Fibroblast of gingiva (primary cell): ENCODE data around the gene CREB3L4.

Source experiments
- DNase-seq: peaks from one replicate; pipeline ENCODE4 v3.0.0-alpha.2; 2011; ENCODE audit warnings: low read depth

Gene CREB3L4

GRCh38 chr1:153937331-153937730, 30.4 kb upstream of the CREB3L4 start:
- no peak for DNase-seq

DNA sequence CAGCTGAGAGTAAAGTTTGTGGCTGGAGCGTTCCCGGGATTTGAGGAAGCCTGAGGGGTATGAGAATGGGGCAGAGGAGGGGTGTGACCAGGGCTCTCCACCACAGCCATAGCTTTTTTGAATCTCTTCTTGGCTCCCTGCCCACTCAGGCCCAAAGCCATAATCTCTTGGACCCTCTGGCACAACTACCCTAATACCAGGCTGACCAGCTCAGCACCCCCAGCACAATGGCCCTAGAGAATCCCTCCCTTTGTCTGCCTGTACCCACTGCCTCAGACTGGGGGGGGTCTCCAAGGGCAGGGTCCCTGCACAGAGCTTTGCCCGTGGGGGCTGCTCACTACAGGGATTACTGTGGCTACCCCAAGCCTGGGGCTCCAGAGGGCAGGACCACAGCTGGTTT, 28.7 kb upstream of the CREB3L4 start:
- no peak for DNase-seq

- no peak for DNase-seq
Measured at GRCh38 chr1:153939476-153939875, 28.2 kb upstream of the CREB3L4 start.

- no peak for DNase-seq
Measured at GRCh38 chr1:153940756-153941155, 26.9 kb upstream of the CREB3L4 start.

DNA sequence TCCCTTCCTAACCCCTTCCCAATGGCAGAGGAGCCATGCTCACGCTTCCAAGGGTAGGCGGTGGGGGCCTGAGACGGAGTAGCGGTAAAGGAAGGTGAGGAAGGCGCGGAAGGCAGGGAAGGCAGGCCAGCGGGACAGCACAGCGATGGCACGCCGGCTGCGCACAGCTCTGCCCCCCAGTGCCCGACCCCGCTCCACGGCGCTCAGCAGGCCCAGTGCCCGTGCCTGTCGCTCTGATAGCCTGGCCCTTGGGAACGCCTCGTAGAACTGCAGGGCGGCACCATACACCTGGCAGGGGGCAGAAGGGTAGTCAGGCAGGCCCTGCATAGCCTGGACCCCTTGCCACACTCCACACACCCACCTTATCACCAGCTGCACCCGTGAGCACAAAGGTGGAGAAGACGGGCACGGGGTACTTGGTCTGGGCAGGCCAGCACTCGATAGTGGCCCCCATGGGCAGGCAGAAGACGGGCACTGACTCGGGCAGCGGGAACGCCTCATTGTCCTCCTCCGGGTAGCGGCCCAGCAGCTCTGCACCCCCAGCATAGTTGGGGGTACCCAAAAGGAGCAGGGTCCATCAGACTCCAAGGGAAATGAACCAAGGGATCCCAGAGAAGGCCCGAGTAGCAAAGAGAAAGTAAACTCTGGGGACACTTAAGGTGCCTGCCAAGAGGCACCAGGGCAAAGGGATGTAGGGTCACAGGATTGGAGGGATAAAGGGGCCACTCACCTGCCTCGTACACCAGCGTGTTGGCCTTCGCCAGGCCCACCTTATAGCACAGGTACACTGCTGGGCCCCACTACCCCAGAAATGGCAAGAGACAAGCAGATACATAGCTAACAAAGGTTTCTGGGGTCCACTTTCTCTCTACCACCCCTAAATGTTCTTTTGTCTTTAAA, 25.6 kb upstream of the CREB3L4 start:
- no peak for DNase-seq

DNA sequence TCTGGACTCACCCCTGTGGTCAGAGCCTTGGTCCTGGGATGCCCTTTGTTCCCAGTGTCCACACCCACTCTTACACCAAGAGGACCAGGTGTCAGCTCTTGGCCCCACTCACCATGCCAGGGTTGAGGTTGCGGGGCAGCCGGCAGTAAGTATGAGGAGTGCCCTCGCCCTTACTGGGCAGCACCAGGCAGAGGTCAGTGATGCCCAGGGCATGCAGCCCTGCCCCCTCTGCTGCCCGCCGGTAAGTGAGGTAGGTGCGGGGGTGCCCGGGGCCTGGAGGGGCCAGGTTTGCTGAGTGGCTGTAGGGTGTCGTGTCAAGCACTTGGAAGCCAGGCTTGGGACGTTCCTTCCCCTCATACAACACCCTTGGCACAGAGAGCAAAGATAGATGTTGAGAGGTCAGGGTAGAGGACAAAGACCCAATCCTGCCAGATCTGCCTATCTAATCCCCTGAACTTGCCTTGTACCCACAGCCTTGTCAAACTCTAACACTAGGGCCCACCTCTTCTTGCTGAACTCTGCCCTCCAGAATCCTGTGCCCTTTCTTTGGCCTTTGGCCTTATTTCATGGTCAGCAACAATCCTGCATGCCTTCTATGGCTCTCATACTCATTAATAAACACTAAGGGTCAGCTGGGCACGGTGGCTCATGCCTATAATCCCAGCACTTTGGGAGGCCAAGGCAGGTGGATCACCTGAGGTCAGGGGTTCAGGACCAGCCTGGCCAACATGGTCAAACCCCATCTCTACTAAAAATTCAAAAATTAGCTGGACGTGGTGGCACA, 24.7 kb upstream of the CREB3L4 start:
- DNase-seq: no peak

DNA sequence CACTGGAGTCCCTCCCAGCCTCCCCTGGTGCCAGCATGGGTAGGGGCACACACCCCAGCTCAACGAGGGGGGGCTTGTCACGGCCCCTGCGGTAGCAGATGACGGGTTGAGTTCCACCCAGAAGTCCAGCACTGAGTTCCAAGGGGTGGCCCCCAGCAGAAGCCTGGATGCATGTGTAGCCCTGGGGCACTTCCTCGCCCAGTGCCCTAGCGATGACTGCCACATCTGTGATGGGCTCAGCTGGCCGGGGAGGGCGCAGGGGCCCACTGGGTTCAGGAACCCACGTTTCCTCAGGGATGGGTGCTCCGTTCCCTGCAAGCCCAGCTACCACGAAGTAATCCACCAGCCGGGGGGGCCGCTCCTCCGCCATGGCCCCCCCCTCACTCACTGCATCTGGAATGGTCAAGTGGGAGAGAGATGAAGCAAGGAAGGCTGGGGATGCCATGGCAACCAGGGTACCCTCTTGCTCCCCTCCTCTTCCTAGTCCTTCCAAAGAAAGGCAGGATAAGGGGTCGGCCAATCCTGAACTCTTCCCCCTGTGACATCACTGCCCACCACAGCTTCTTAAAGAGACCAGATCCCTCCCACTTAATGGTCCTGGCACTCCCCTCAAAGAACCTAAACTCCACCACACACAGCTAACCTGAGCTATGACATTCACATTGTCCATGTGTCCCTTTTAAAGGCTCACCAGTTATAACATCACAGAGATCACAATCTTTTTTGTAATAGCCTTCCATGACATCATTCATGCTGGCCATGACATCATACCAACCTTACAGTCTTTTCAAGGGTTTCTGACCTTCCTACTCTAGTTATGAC, 23.5 kb upstream of the CREB3L4 start:
- DNase-seq: no peak

GRCh38 chr1:153944827-153945117, 22.9 kb upstream of the CREB3L4 start:
- no peak for DNase-seq

DNA sequence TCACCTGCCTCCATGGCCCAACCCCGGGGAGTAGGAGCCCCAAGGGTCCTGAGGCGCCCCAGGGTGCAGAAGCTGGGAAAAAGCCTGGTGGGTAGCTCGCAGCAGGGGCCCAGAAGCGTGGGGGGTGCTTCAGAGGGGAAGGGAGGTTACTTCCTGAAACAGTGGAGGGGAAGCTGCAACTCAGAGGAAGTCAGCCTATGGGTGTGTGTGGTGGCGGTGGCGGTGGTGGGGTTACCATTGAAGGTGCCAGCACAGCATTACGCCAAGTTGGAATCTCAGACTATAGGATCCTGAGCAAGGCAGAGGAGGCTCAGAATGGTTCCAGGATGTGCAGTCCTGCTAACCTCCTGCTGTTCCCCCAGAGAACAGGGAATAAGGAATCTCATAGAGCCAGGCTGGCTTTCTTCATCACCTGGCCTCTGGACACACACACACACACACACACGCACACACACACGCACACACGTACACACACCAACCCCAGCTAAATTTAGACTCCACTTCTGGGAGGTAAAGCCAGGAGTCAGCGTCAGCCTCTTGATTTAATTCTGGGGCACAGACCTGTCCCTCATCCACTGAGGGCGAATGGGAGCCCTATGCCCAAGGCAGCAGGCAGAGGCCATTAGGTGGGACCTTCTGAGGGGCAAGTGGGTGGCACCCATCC, 22.4 kb upstream of the CREB3L4 start:
- peak; percentile 53 for DNase-seq

- DNase-seq: peak; percentile 84
Measured at GRCh38 chr1:153945795-153946621, 21.7 kb upstream of the CREB3L4 start.

GRCh38 chr1:153946622-153947241, 21.0 kb upstream of the CREB3L4 start, which contains the start of gene DENND4B:
Gene DENND4B, minus strand, starts transcription at chr1:153946718. Its CDS starts 2,344 bp downstream, at chr1:153944374.
- peak; percentile 74 for DNase-seq

- DNase-seq: no peak
Measured at GRCh38 chr1:153951183-153951582, 16.5 kb upstream of the CREB3L4 start.

DNA sequence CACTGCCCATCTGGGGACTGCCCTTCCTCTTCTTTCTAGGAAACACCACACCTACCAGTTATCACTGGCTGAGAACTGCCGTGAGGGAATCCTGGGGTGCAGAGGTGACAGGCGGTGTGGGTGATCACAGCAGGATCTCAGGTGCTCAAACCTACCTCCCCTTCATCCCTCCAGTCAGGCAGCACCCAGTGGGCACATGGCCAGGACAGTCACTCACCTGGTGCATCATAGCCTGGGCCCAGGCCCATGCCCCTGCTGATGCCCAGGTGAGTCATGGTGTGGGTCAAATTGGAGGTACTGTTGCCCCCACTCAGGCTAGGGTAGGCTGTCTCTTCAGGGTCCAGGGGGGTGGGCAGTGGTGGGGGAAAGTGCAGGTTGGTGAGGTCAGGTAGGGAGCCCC, 15.9 kb upstream of the CREB3L4 start:
- DNase-seq: no peak

- no peak for DNase-seq
Measured at GRCh38 chr1:153953859-153954365, 13.8 kb upstream of the CREB3L4 start.

DNA sequence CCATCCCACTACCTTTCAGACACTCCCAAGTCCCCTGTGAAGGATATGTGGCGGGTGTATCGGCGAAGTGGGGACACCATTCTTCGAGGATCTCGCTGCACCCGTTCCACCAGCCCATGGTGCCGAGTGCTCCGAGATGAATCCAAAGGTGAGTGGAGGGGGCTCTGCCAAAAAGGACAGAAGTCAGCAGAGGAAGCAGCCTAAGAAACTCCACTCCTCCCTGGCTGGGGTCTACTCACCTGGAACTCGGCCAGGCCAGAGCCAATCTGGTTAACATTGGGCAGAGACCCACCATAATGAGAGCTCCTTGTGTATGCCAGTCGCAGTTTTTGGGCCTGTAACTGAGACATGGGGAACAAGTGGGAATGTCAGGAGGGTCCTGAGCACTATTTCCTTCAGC, 12.9 kb upstream of the CREB3L4 start:
- DNase-seq: no peak

DNA sequence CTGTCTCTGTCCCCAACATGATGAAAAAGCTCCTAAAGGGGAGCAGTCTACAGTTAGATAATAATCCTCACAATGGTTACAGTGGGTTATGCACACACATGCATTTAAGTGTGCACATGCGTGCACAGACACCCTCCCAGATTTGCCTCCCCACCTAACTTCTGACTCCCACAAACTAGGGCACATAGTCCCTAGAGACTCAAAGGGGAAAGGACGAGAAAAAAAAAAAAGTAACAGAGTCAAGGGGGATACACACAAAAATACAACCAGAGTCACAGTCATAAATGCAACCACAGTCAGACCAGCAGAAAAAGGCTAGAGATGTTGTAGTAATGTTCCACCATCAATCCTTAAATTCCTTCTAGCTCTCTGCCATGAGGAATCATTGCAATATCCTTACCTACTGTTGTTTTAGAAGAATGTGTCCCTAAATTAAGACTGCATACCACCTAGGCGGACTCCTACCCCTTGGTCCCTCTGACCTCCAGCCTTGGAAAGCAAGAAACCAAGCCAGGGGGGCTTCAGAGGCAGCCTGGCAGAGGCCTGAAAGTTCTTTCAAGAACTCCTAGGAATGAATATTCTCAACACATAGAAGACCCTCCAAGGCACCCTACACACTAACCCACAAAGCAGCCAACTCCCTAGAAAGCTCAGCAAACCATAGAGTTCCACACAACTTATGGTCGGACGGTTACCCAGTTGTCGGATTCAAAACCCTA, 10.5 kb upstream of the CREB3L4 start:
- DNase-seq: no peak

DNA sequence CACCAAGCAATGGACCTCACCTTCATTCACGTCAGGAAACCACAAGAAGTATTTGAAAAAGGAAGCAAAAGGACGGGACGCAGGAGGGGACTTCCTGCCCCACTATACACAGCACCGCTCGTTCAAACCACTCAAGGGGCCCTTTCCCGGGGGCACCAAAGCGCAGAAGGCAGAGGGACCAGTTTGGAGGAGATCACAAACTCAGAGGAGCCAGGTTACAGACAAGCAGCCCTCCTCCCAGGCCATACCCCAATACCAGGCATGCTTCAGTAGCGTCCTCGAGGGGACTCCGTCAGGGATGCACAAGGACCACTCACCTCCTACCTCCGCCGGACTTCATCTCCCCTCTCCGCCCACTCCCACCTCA, 10.0 kb upstream of the CREB3L4 start:
- DNase-seq: no peak

DNA sequence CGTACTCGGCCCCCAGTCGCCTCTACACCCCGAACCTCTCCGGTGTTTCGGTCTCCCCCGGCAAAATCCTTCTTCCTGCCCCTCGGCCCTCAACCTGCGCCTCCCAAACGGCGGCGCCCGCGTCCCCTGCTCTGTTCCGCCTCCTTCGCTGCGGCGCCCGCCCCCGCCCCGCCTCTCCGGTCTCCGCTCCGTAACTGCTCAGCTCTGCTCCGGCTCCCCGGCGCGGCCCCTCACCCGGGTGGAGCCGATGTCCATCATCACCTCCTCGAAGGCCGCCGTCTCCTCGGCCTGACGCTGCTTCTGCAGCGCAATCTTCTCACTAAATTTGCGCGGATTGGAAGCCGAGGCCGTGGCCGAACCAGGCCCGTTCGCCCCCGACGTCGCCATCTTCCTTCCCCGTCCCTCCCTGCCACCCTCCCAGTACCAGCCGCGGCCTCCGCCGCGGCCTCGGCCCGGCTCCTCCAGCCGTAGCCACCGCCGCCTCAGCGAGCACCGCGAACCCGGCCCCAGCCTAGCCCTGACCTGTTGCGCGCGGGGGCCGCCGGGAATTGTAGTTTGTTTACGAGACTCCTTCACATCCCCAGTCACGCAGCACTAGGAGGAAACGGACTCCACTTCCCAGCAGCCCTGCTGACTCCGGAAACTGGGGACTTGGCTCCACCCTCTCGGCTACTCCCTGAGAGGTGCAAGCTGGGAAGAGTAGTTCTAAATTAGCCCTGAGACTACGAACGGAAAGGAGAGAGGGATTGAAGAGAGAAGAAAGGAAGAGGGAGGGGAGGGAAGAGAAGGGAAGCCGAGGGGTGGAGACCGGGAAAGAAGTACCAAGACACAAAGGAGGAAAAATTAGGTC, 9.4 kb upstream of the CREB3L4 start, which contains the start of gene CRTC2:
TSS of gene CRTC2 (minus strand) at position 502 of the 850 bp plus-strand sequence. CDS start at position 387, 115 bp downstream.
- DNase-seq: peak; percentile 98

- DNase-seq: no peak
Measured at GRCh38 chr1:153958961-153959260, 8.8 kb upstream of the CREB3L4 start.
